ENCODE measurements around the gene PTPRA. TPM values are rescaled to one million over a fixed set of nuclear protein-coding genes. Genes with fewer than 3 reads are reported as not detected.

PTPRA gene
- total RNA-seq, 1 experiment from 2014 or later, result 47.2 TPM

- no peak for TF ChIP-seq RELA (CRISPR knock-in tag; IDR thresholded peaks at IDR 0.05; ENCODE audit: borderline replicate concordance)
- TF ChIP-seq FOXJ3 (CRISPR knock-in tag; IDR thresholded peaks at IDR 0.05; ENCODE audit: borderline replicate concordance), result no peak
- TF ChIP-seq ZMAT4 (CRISPR knock-in tag; IDR thresholded peaks at IDR 0.05), result no peak
- no peak for TF ChIP-seq ATF1 (CRISPR knock-in tag; IDR thresholded peaks at IDR 0.05)
Observed at GRCh38 chr20:2849529-2849928, 23.8 kb upstream of the PTPRA start (continued).

GRCh38 chr20:2851086-2851485, 22.2 kb upstream of the PTPRA start:
- no peak for TF ChIP-seq NFYB (CRISPR knock-in tag; conservative IDR thresholded peaks at IDR 0.05; ENCODE audit: low read depth)
- no peak for TF ChIP-seq FOXK1 (CRISPR knock-in tag; IDR thresholded peaks at IDR 0.05)
- no peak for TF ChIP-seq NR3C1 (CRISPR knock-in tag; conservative IDR thresholded peaks at IDR 0.05; ENCODE audit: low read depth)
- TF ChIP-seq ATF1 (CRISPR knock-in tag; IDR thresholded peaks at IDR 0.05), result no peak
- TF ChIP-seq FOXJ3 (CRISPR knock-in tag; IDR thresholded peaks at IDR 0.05; ENCODE audit: borderline replicate concordance), result no peak
- TF ChIP-seq ESRRA (CRISPR knock-in tag; IDR thresholded peaks at IDR 0.05; ENCODE audit: borderline replicate concordance), result no peak
- no peak for TF ChIP-seq E2F4 (CRISPR knock-in tag; IDR thresholded peaks at IDR 0.05; ENCODE audit: borderline replicate concordance, low read depth)
- no peak for TF ChIP-seq TEAD1 (CRISPR knock-in tag; IDR thresholded peaks at IDR 0.05)
- TF ChIP-seq NFE2L1 (CRISPR knock-in tag; IDR thresholded peaks at IDR 0.05), result no peak
- TF ChIP-seq FOXP1 (CRISPR knock-in tag; IDR thresholded peaks at IDR 0.05; ENCODE audit: borderline replicate concordance), result no peak
- TF ChIP-seq ZNF232 (CRISPR knock-in tag; IDR thresholded peaks at IDR 0.05), result no peak
- no peak for TF ChIP-seq MYBL2 (CRISPR knock-in tag; IDR thresholded peaks at IDR 0.05)
- TF ChIP-seq ZBTB21 (CRISPR knock-in tag; IDR thresholded peaks at IDR 0.05; ENCODE audit: borderline replicate concordance), result no peak
- no peak for TF ChIP-seq PRDM15 (CRISPR knock-in tag; IDR thresholded peaks at IDR 0.05)
- peaks cover 4% of the 10 kb centered on the region for H3K4me1 Mint-ChIP-seq
- POLR2A ChIA-PET, result interaction anchor here (1.6 kb wide), 1 partner anchor 95 kb away, joined by 3 read pairs; no protein-coding TSS in a partner anchor
- H3K36me3 Mint-ChIP-seq, result no peaks in the 10 kb centered on the region
- no peaks in the 10 kb centered on the region for H3K9me3 Mint-ChIP-seq
- no peak for ATAC-seq
- H3K27ac Mint-ChIP-seq, result no peak overlapping the region
- H3K27me3 Mint-ChIP-seq (ENCODE audit: low read depth), result no peaks in the 10 kb centered on the region
- CTCF ChIA-PET, result interaction anchor here (0.7 to 4.7 kb wide), 20 partner anchors 10 to 163 kb away, joined by 3 to 64 read pairs (median 10); partner anchors contain the start of genes C20orf141, CPXM1, PCED1A and TMEM239
- no peak overlapping the region for H3K4me3 Mint-ChIP-seq
- no peak for DNase-seq (ENCODE audit: low spot score)

- Mint-ChIP-seq H3K4me1 (no peaks in the 10 kb centered on the region), H3K27ac (no peak overlapping the region), H3K9me3 (no peaks in the 10 kb centered on the region), H3K36me3 (no peaks in the 10 kb centered on the region), H3K27me3 (ENCODE audit: low read depth) (no peaks in the 10 kb centered on the region), H3K4me3 (no peak overlapping the region)
- ATAC-seq (no peak), DNase-seq (ENCODE audit: low spot score) (no peak)
- POLR2A ChIA-PET, result no interaction called here
- no peak for TF ChIP-seq ARID4B (CRISPR knock-in tag; IDR thresholded peaks at IDR 0.05; ENCODE audit: borderline replicate concordance)
- no peak for TF ChIP-seq KAT7 (CRISPR knock-in tag; IDR thresholded peaks at IDR 0.05; ENCODE audit: borderline replicate concordance)
- TF ChIP-seq PREB (CRISPR knock-in tag; IDR thresholded peaks at IDR 0.05; ENCODE audit: borderline replicate concordance), result no peak
- no peak for TF ChIP-seq JUN (CRISPR knock-in tag; IDR thresholded peaks at IDR 0.05)
- no peak for TF ChIP-seq EMX1 (CRISPR knock-in tag; IDR thresholded peaks at IDR 0.05)
- CTCF ChIA-PET, result interaction anchor here (2.0 kb wide), 1 partner anchor 106 kb away, joined by 5 read pairs; no protein-coding TSS in a partner anchor
Observed at GRCh38 chr20:2858591-2858990, 14.7 kb upstream of the PTPRA start.

All from WTC11 (cell line).